Peyer's patch (tissue), 4 donors: ENCODE data around the gene SECISBP2L.

ENCODE experiments used
- POLR2A ChIP-seq, 2 donors: fragments of 450-650 bp; IDR thresholded peaks; one replicate each; pipeline ENCODE4 v1.5.1; 2017; ENCODE audit warnings: antibody characterized with exemption in 2 of 2, mild to moderate bottlenecking in 2 of 2, moderate library complexity in 2 of 2
- TF ChIP-seq, protein P1 (sequence below), 6 experiments: fragments of 450-650 bp in 4 of 6; fragments of 200-600 bp in 2 of 6; sonication (generic) in 1 of 6; IDR thresholded peaks; one replicate each; pipeline ENCODE4 v1.5.1; 2017 to 2019; ENCODE audit warnings: antibody characterized with exemption in 6 of 6, mild to moderate bottlenecking in 3 of 6, moderate library complexity in 1 of 6

DNA sequence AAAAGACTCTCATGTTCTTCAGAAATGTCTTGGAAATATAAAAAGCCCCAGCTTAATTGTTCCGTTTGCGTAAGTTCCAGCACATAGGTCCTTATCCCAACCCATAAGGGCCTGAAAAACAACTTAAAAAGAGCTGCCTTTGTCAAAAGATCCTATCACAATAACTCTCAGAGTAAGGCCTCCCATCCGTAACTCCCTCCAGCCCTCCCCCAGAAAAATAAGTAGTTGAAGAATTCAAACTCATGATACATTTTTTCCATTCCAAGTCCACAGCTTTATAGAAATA, 38.0 kb upstream of the SECISBP2L start:
- no peak for TF ChIP-seq POLR2A (IDR thresholded peaks at IDR 0.05)
- TF ChIP-seq, protein P1, sequence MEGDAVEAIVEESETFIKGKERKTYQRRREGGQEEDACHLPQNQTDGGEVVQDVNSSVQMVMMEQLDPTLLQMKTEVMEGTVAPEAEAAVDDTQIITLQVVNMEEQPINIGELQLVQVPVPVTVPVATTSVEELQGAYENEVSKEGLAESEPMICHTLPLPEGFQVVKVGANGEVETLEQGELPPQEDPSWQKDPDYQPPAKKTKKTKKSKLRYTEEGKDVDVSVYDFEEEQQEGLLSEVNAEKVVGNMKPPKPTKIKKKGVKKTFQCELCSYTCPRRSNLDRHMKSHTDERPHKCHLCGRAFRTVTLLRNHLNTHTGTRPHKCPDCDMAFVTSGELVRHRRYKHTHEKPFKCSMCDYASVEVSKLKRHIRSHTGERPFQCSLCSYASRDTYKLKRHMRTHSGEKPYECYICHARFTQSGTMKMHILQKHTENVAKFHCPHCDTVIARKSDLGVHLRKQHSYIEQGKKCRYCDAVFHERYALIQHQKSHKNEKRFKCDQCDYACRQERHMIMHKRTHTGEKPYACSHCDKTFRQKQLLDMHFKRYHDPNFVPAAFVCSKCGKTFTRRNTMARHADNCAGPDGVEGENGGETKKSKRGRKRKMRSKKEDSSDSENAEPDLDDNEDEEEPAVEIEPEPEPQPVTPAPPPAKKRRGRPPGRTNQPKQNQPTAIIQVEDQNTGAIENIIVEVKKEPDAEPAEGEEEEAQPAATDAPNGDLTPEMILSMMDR (IDR thresholded peaks at IDR 0.05) = no peak
